Liver (tissue), 9 donors: ENCODE data around the gene ZSCAN1. TPM values are rescaled to one million over a fixed set of nuclear protein-coding genes. Genes with fewer than 3 reads are reported as not detected.

ENCODE experiments used
- DNase-seq: peaks from one replicate; pipeline ENCODE4 v3.0.0-alpha.2; 2017; ENCODE audit warnings: low spot score
- H3K27ac ChIP-seq, 2 donors: one replicate each; pipeline ENCODE4 v1.7.0; 2013; ENCODE audit warnings: inconsistent platforms in 2 of 2, low read length in 2 of 2, control low read depth in 1 of 2, low read depth in 1 of 2, mild to moderate bottlenecking in 1 of 2
- H3K27me3 ChIP-seq, 4 donors: one replicate each; pipeline versions ENCODE4 v1.6.1 to v1.7.0; 2013; ENCODE audit warnings: low read length in 3 of 4, inconsistent platforms in 1 of 4, mild to moderate bottlenecking in 1 of 4, moderate library complexity in 1 of 4; ENCODE audit not compliant: control insufficient read depth in 4 of 4, insufficient read depth in 4 of 4
- H3K36me3 ChIP-seq, 4 donors: one replicate each; pipeline versions ENCODE4 v1.6.1 to v1.7.0; 2013; ENCODE audit warnings: low read length in 3 of 4, mild to moderate bottlenecking in 3 of 4, low read depth in 1 of 4, moderate library complexity in 1 of 4; ENCODE audit not compliant: control insufficient read depth in 4 of 4, insufficient read depth in 3 of 4
- H3K4me1 ChIP-seq, 4 donors: one replicate each; pipeline versions ENCODE4 v1.6.1 to v1.7.0; 2013; ENCODE audit warnings: low read length in 3 of 4, mild to moderate bottlenecking in 3 of 4, moderate library complexity in 1 of 4; ENCODE audit not compliant: control insufficient read depth in 4 of 4, insufficient read depth in 4 of 4
- H3K4me3 ChIP-seq, 3 donors: one replicate each; pipeline versions ENCODE4 v1.6.1 to v1.7.0; 2013; ENCODE audit warnings: low read length in 3 of 3, control low read depth in 1 of 3, low read depth in 1 of 3, mild to moderate bottlenecking in 1 of 3
- H3K9ac ChIP-seq, 2 donors: one replicate each; pipeline ENCODE4 v1.7.0; 2013; ENCODE audit warnings: low read length in 2 of 2, mild to moderate bottlenecking in 2 of 2, moderate library complexity in 2 of 2, control low read depth in 1 of 2, low read depth in 1 of 2
- H3K9me3 ChIP-seq, 4 donors: one replicate each; pipeline versions ENCODE4 v1.6.1 to v1.7.0; 2013; ENCODE audit warnings: low read length in 3 of 4; ENCODE audit not compliant: control insufficient read depth in 4 of 4
- ATF3 ChIP-seq: IDR thresholded peaks from 2 replicates; pipeline ENCODE4 v1.6.1; 2016; ENCODE audit warnings: antibody characterized with exemption
- CTCF ChIP-seq: fragments of 150-350 bp; IDR thresholded peaks from 2 replicates; pipeline ENCODE4 v1.5.1; 2017; ENCODE audit warnings: improper control_type of control experiment, low read depth, low read length; ENCODE audit not compliant: missing input control
- EGR1 ChIP-seq, 2 donors: IDR thresholded peaks; 2 replicates each; pipeline ENCODE4 v1.6.1; 2016 to 2018; ENCODE audit warnings: antibody characterized with exemption in 2 of 2, low read depth in 2 of 2
- FOXA1 ChIP-seq: IDR thresholded peaks from 2 replicates; pipeline ENCODE4 v1.6.1; 2016; ENCODE audit warnings: antibody characterized with exemption
- FOXA2 ChIP-seq: IDR thresholded peaks from 2 replicates; pipeline ENCODE4 v1.6.1; 2016; ENCODE audit warnings: antibody characterized with exemption
- GABPA ChIP-seq, 2 donors: IDR thresholded peaks in 1 of 2; conservative IDR thresholded peaks in 1 of 2; 2 replicates each; pipeline ENCODE4 v1.6.1; 2016; ENCODE audit warnings: antibody characterized with exemption in 2 of 2, mild to moderate bottlenecking in 1 of 2, moderate library complexity in 1 of 2
- HNF4A ChIP-seq, 2 donors: conservative IDR thresholded peaks; 2 replicates each; pipeline ENCODE4 v1.6.1; 2016; ENCODE audit warnings: antibody characterized with exemption in 2 of 2, mild to moderate bottlenecking in 2 of 2
- HNF4G ChIP-seq: IDR thresholded peaks from 2 replicates; pipeline ENCODE4 v1.6.1; 2016; ENCODE audit warnings: antibody characterized with exemption
- JUND ChIP-seq, 2 donors: IDR thresholded peaks; 2 replicates each; pipeline ENCODE4 v1.6.1; 2016; ENCODE audit warnings: antibody characterized with exemption in 2 of 2
- MAX ChIP-seq: IDR thresholded peaks from 2 replicates; pipeline ENCODE4 v1.6.1; 2016; ENCODE audit warnings: antibody characterized with exemption
- NR2F2 ChIP-seq: IDR thresholded peaks from 2 replicates; pipeline ENCODE4 v1.6.1; 2016; ENCODE audit warnings: antibody characterized with exemption
- RAD21 ChIP-seq, 2 donors: IDR thresholded peaks; 2 replicates each; pipeline ENCODE4 v1.6.1; 2016; ENCODE audit warnings: antibody characterized with exemption in 2 of 2, mild to moderate bottlenecking in 2 of 2
- REST ChIP-seq: IDR thresholded peaks from 2 replicates; pipeline ENCODE4 v1.6.1; 2016; ENCODE audit warnings: antibody characterized with exemption, mild to moderate bottlenecking
- RXRA ChIP-seq, 2 donors: IDR thresholded peaks; 2 replicates each; pipeline ENCODE4 v1.6.1; 2017 to 2018; ENCODE audit warnings: antibody characterized with exemption in 2 of 2, mild to moderate bottlenecking in 1 of 2
- SP1 ChIP-seq: IDR thresholded peaks from 2 replicates; pipeline ENCODE4 v1.6.1; 2018; ENCODE audit warnings: antibody characterized with exemption, mild to moderate bottlenecking
- TAF1 ChIP-seq: conservative IDR thresholded peaks from 2 replicates; pipeline ENCODE4 v1.6.1; 2016; ENCODE audit warnings: antibody characterized with exemption, mild to moderate bottlenecking
- YY1 ChIP-seq: IDR thresholded peaks from 2 replicates; pipeline ENCODE4 v1.6.1; 2016; ENCODE audit warnings: antibody characterized with exemption, mild to moderate bottlenecking
- ZBTB33 ChIP-seq: IDR thresholded peaks from 2 replicates; pipeline ENCODE4 v1.6.1; 2016; ENCODE audit warnings: antibody characterized with exemption
- WGBS: extraction: QIAGEN DNeasy Blood & Tissue Kit; methylation state at CpG from one replicate; pipeline ENCODE4 v1.1.7; 2013; 5-methylcytosine and 5-hydroxymethylcytosine counted together
- polyA plus RNA-seq, 2 donors: library from polyadenylated mRNA; stranded (reverse) in 1 of 2; unstranded in 1 of 2; fragments of 200-250 nt in 1 of 2; fragments of >200 nt in 1 of 2; fragmentation: Nextera tagmentation in 1 of 2; extraction: Ambion mirVana in 1 of 2; gene quantifications; one replicate each; pipeline versions ENCODE4 v1.2.1 to v1.2.3, GENCODE V29; 2013 to 2015
- total RNA-seq, 2 donors: library from RNA; depleted of rRNA; stranded (reverse); fragments of >200 nt; gene quantifications; one replicate each; pipeline ENCODE4 v1.2.3, GENCODE V29; 2014
- donor health status: healthy.
- donor health status: healthy.
- donor health status: healthy.
- donor health status: healthy.
- donor health status: healthy.

The ZSCAN1 gene
- total and polyA plus RNA-seq, 4 donors, result 0.13 TPM; not detected in 3

GRCh38 chr19:58024661-58025060 lies 9.2 kb upstream of the ZSCAN1 start:
- H3K9me3 ChIP-seq, result peaks cover 14 to 49% (median 28%) of the 10 kb centered on the region in 4 donors
- no peak overlapping the region for H3K9ac ChIP-seq
- H3K36me3 ChIP-seq, result no peaks in the 10 kb centered on the region
- no peak for DNase-seq
- H3K27ac ChIP-seq, result no peak overlapping the region
- peak overlapping the region in 1 of 3 donors; percentile 37 for H3K4me3 ChIP-seq
- TF ChIP-seq RAD21 (IDR thresholded peaks at IDR 0.05) (no peak), FOXA2 (no peak), NR2F2 (no peak), RXRA (IDR thresholded peaks at IDR 0.05) (no peak), CTCF (no peak), TAF1 (no peak), ZBTB33 (no peak), HNF4G (no peak), SP1 (no peak), JUND (IDR thresholded peaks at IDR 0.05) (no peak)
- no peaks in the 10 kb centered on the region for H3K4me1 ChIP-seq
- 90% methylated on average over 12 of the region's 12 CpGs for WGBS
- H3K27me3 ChIP-seq, result peaks cover 0 to 2% (median 0%) of the 10 kb centered on the region in 4 donors

GRCh38 chr19:58034477-58034793 lies 610 bp downstream of the ZSCAN1 start:
- Histone ChIP-seq H3K4me1 (no peaks in the 10 kb centered on the region), H3K9me3 (peaks cover 30 to 41% (median 40%) of the 10 kb centered on the region in 4 donors), H3K9ac (no peak overlapping the region), H3K36me3 (no peaks in the 10 kb centered on the region), H3K4me3 (peak overlapping the region in 2 of 3 donors; percentile 26 to 52), H3K27ac (no peak overlapping the region), H3K27me3 (no peaks in the 10 kb centered on the region)
- TF ChIP-seq SP1 (no peak), JUND (IDR thresholded peaks at IDR 0.05) (no peak), RAD21 (IDR thresholded peaks at IDR 0.05) (no peak), ATF3 (no peak), YY1 (no peak), HNF4G (no peak), FOXA1 (no peak), RXRA (IDR thresholded peaks at IDR 0.05) (no peak), CTCF (no peak), EGR1 (IDR thresholded peaks at IDR 0.05; ENCODE audit: low read depth in 2 of 2) (no peak), ZBTB33 (no peak), GABPA (IDR thresholded peaks at IDR 0.05 in 1 of 2, conservative IDR thresholded peaks at IDR 0.05 in 1 of 2) (no peak), REST (no peak), MAX (no peak), FOXA2 (no peak), NR2F2 (no peak), HNF4A (conservative IDR thresholded peaks at IDR 0.05) (no peak)
- 6% methylated on average over 20 of the region's 20 CpGs for WGBS
- DNase-seq, result no peak
